IMR-90 (cell line): ENCODE results near the gene LRP1B. TPM values are rescaled to one million over a fixed set of nuclear protein-coding genes. Genes with fewer than 3 reads are reported as not detected.

Experiments
- ATAC-seq: fragments of 200-7000 bp; cut with Tn5 transposase; 2 replicates; pipeline ENCODE4 v1.9.1; 2020; ENCODE audit warnings: low read depth, mild to moderate bottlenecking, moderate library complexity
- BruUV-seq: library from RNA; stranded (reverse); fragments of 400-500 nt; replicated peaks from 2 replicates; lab custom pipeline; 2021; lab: Mats Ljungman, UMichigan
- CTCF ChIA-PET: fragments of 300-600 bp; formaldehyde crosslinking; extraction: SDS; loops from one replicate; lab custom pipeline; 2021; ENCODE audit warnings: antibody characterized with exemption; lab: Yijun Ruan, JAX
- POLR2A ChIA-PET: fragments of 300-600 bp; sonication (Branson Sonifier 250); formaldehyde crosslinking; loops from one replicate; lab custom pipeline; 2022; ENCODE audit warnings: antibody characterized with exemption; ENCODE audit not compliant: unreplicated experiment; lab: Charles Lee
- DNase-seq: peaks from one replicate; pipeline ENCODE4 v3.0.0; 2013
- H2AFZ ChIP-seq: replicated peaks from 2 replicates; pipeline ENCODE3; 2013; ENCODE audit warnings: low read length, mild to moderate bottlenecking; ENCODE audit not compliant: poor library complexity
- H2AK5ac ChIP-seq: 2 replicates; pipeline ENCODE4 v1.6.1; 2013; ENCODE audit warnings: low read depth, low read length, inconsistent platforms
- H2AK9ac ChIP-seq: replicated peaks from 2 replicates; pipeline ENCODE3; 2013; ENCODE audit warnings: mild to moderate bottlenecking, low read depth, low read length, moderate library complexity; ENCODE audit not compliant: poor library complexity
- H2BK120ac ChIP-seq: 2 replicates; pipeline ENCODE4 v1.6.1; 2013; ENCODE audit warnings: low read depth, low read length, inconsistent platforms
- H2BK15ac ChIP-seq: 3 replicates; pipeline ENCODE4 v1.6.1; 2013; ENCODE audit warnings: low read depth, low read length, inconsistent platforms
- H2BK20ac ChIP-seq: 2 replicates; pipeline ENCODE4 v1.6.1; 2013; ENCODE audit warnings: low read depth, mild to moderate bottlenecking, inconsistent platforms, low read length, moderate library complexity
- H2BK5ac ChIP-seq: 2 replicates; pipeline ENCODE4 v1.6.1; 2013; ENCODE audit warnings: mild to moderate bottlenecking, low read depth, low read length, inconsistent platforms; ENCODE audit not compliant: poor library complexity, severe bottlenecking
- H3K14ac ChIP-seq: replicated peaks from 2 replicates; pipeline ENCODE4 v1.6.1; 2013; ENCODE audit warnings: low read depth, low read length, inconsistent platforms
- H3K18ac ChIP-seq: 2 replicates; pipeline ENCODE4 v1.6.1; 2013; ENCODE audit warnings: low read depth, low read length, control low read depth
- H3K23ac ChIP-seq: 2 replicates; pipeline ENCODE4 v1.6.1; 2013; ENCODE audit warnings: low read depth, low read length, inconsistent platforms
- H3K27ac ChIP-seq: 2 replicates; pipeline ENCODE4 v1.5.1; 2013; ENCODE audit warnings: mild to moderate bottlenecking, control low read depth, low read length; ENCODE audit not compliant: insufficient read depth
- H3K27me3 ChIP-seq: 2 replicates; pipeline ENCODE4 v1.6.1; 2013; ENCODE audit warnings: low read length; ENCODE audit not compliant: control insufficient read depth, insufficient read depth
- H3K36me3 ChIP-seq: 2 replicates; pipeline ENCODE4 v1.6.1; 2013; ENCODE audit warnings: low read length, mixed read lengths; ENCODE audit not compliant: control insufficient read depth, insufficient read depth
- H3K4ac ChIP-seq: 2 replicates; pipeline ENCODE4 v1.6.1; 2013; ENCODE audit warnings: low read depth, low read length, inconsistent platforms
- H3K4me1 ChIP-seq: 2 replicates; pipeline ENCODE4 v1.6.1; 2013; ENCODE audit warnings: low read length, mixed read lengths; ENCODE audit not compliant: control insufficient read depth, insufficient read depth
- H3K4me2 ChIP-seq: 2 replicates; pipeline ENCODE4 v1.6.1; 2013; ENCODE audit warnings: low read depth, mild to moderate bottlenecking, control low read depth, low read length, moderate library complexity
- H3K4me3 ChIP-seq: 2 replicates; pipeline ENCODE4 v1.5.1; 2013; ENCODE audit warnings: low read depth, mild to moderate bottlenecking, control low read depth, low read length, moderate library complexity; ENCODE audit not compliant: insufficient read depth
- H3K56ac ChIP-seq: 2 replicates; pipeline ENCODE4 v1.6.1; 2013; ENCODE audit warnings: low read length, inconsistent platforms; ENCODE audit not compliant: insufficient read depth; ENCODE audit errors: extremely low read depth
- H3K79me1 ChIP-seq, 2 experiments: 2 replicates each; pipeline ENCODE4 v1.6.1; 2013; ENCODE audit warnings: low read length in 2 of 2, inconsistent platforms in 1 of 2, low read depth in 1 of 2
- H3K9ac ChIP-seq: 2 replicates; pipeline ENCODE4 v1.6.1; 2013; ENCODE audit warnings: low read depth, low read length, control low read depth
- H3K9me1 ChIP-seq: 2 replicates; pipeline ENCODE4 v1.6.1; 2013; ENCODE audit warnings: low read length, inconsistent platforms; ENCODE audit not compliant: insufficient read depth
- H3K9me3 ChIP-seq: 2 replicates; pipeline ENCODE4 v1.6.1; 2013; ENCODE audit warnings: low read length; ENCODE audit not compliant: control insufficient read depth, insufficient read depth
- H4K20me1 ChIP-seq: 2 replicates; pipeline ENCODE4 v1.6.1; 2013; ENCODE audit warnings: low read length, inconsistent platforms; ENCODE audit not compliant: insufficient read depth
- H4K5ac ChIP-seq: 2 replicates; pipeline ENCODE4 v1.6.1; 2013; ENCODE audit warnings: mild to moderate bottlenecking, low read depth, low read length, control low read depth
- H4K8ac ChIP-seq, 2 experiments: 2 replicates each; pipeline ENCODE4 v1.6.1; 2013; ENCODE audit warnings: low read depth in 2 of 2, low read length in 2 of 2, control low read depth in 1 of 2, inconsistent platforms in 1 of 2
- H4K91ac ChIP-seq: 2 replicates; pipeline ENCODE4 v1.6.1; 2013; ENCODE audit warnings: low read depth, low read length, inconsistent platforms; ENCODE audit not compliant: insufficient read depth
- BHLHE40 ChIP-seq: fragments of 150-350 bp; IDR thresholded peaks from 2 replicates; pipeline ENCODE4 v1.6.1; 2016; ENCODE audit warnings: mild to moderate bottlenecking, low read depth, low read length
- CHD1 ChIP-seq: IDR thresholded peaks from 2 replicates; pipeline ENCODE4 v1.6.1; 2012; ENCODE audit warnings: low read depth, low read length, improper control_type of control experiment
- ELK1 ChIP-seq: fragments of 150-350 bp; IDR thresholded peaks from 2 replicates; pipeline ENCODE4 v1.6.1; 2016; ENCODE audit warnings: low read depth, mild to moderate bottlenecking, low read length, moderate library complexity, borderline replicate concordance
- FOS ChIP-seq: fragments of 150-350 bp; IDR thresholded peaks from 2 replicates; pipeline ENCODE4 v1.6.1; 2016; ENCODE audit warnings: low read depth, low read length
- MAFK ChIP-seq: IDR thresholded peaks from 2 replicates; pipeline ENCODE4 v1.6.1; 2012; ENCODE audit warnings: low read depth, low read length, improper control_type of control experiment
- MAZ ChIP-seq: IDR thresholded peaks from 2 replicates; pipeline ENCODE4 v1.6.1; 2012; ENCODE audit warnings: low read depth, mild to moderate bottlenecking, low read length, improper control_type of control experiment, moderate library complexity, borderline replicate concordance
- MXI1 ChIP-seq: IDR thresholded peaks from 2 replicates; pipeline ENCODE4 v1.6.1; 2012; ENCODE audit warnings: low read depth, mild to moderate bottlenecking, low read length, moderate library complexity, borderline replicate concordance
- NFE2L2 ChIP-seq: fragments of 150-350 bp; IDR thresholded peaks from 2 replicates; pipeline ENCODE4 v1.6.1; 2016; ENCODE audit warnings: low read depth, mild to moderate bottlenecking, low read length
- POLR2A ChIP-seq: IDR thresholded peaks from 2 replicates; pipeline ENCODE4 v1.6.1; 2012; ENCODE audit warnings: mild to moderate bottlenecking, low read depth, low read length
- RAD21 ChIP-seq: IDR thresholded peaks from 2 replicates; pipeline ENCODE4 v1.6.1; 2012; ENCODE audit warnings: low read length, improper control_type of control experiment
- RCOR1 ChIP-seq: IDR thresholded peaks from 2 replicates; pipeline ENCODE4 v1.6.1; 2012; ENCODE audit warnings: mild to moderate bottlenecking, low read length, improper control_type of control experiment; ENCODE audit not compliant: insufficient replicate concordance
- RFX5 ChIP-seq: IDR thresholded peaks from 2 replicates; pipeline ENCODE4 v1.8.0; 2012; ENCODE audit warnings: low read depth, mild to moderate bottlenecking, low read length, moderate library complexity
- SMC3 ChIP-seq: fragments of 150-350 bp; IDR thresholded peaks from 2 replicates; pipeline ENCODE4 v1.6.1; 2016; ENCODE audit warnings: low read depth, mild to moderate bottlenecking, antibody characterized with exemption, low read length, moderate library complexity
- USF2 ChIP-seq: fragments of 150-350 bp; IDR thresholded peaks from 2 replicates; pipeline ENCODE4 v1.6.1; 2017; ENCODE audit warnings: mild to moderate bottlenecking, antibody characterized with exemption, low read length, low read depth
- WGBS, 2 experiments: methylation state at CpG; one replicate each; pipeline versions ENCODE4 v1.1.5 to v1.1.7; 2013; ENCODE audit warnings: missing lambda C conversion rate in 2 of 2; ENCODE audit not compliant: insufficient read length in 1 of 2; ENCODE audit errors: extremely low coverage in 2 of 2; 5-methylcytosine and 5-hydroxymethylcytosine counted together
- dilution Hi-C: fragments of 300-500 bp; cut with HindIII; formaldehyde crosslinking; loops from one replicate; pipeline ENCODE4 v1.14.3; 2018; ENCODE audit warnings: low sequenced_read_pairs; ENCODE audit not compliant: unreplicated experiment
- in situ Hi-C: fragments of 300-500 bp; cut with MboI; formaldehyde crosslinking; loops from 3 replicates; pipeline ENCODE4 v1.14.3; 2019; ENCODE audit warnings: low sequenced_read_pairs, inconsistent platforms, mixed read lengths
- intact Hi-C: fragments of 100-400 bp; cut with micrococcal nuclease; formaldehyde crosslinking; loops from 2 replicates; pipeline ENCODE4 v1.10.0; 2022
- polyA plus RNA-seq, 3 experiments: library from polyadenylated mRNA; depleted of rRNA; stranded (reverse); fragments of >200 nt; gene quantifications; 2 replicates each; pipeline ENCODE4 v1.2.3, GENCODE V29; 2012; ENCODE audit warnings: low replicate concordance in 1 of 3
- total RNA-seq: library from RNA; depleted of rRNA; stranded (reverse); fragments of >200 nt; gene quantifications from 2 replicates; pipeline ENCODE4 v1.2.3, GENCODE V29; 2012

Gene LRP1B
- total and polyA plus RNA-seq, 2 of the 4 experiments (the other 2 are of a cell fraction), result under 0.01 to 0.02 TPM

GRCh38 chr2:140311905-140312304 lies 1818.9 kb downstream of the LRP1B start:
- Histone ChIP-seq H4K8ac (no peak overlapping the region), H3K9me3 (no peaks in the 10 kb centered on the region), H3K27ac (no peak overlapping the region), H2AK5ac (no peak overlapping the region), H3K4me1 (no peaks in the 10 kb centered on the region), H4K5ac (no peak overlapping the region), H3K4me2 (no peak overlapping the region), H3K56ac (no peak overlapping the region), H2BK20ac (no peak overlapping the region), H2BK5ac (no peak overlapping the region), H3K23ac (no peak overlapping the region), H2AFZ (no peak overlapping the region), H3K14ac (no peak overlapping the region), H3K4ac (no peak overlapping the region), H2AK9ac (no peak overlapping the region), H2BK120ac (no peak overlapping the region), H3K79me1 (no peaks in the 10 kb centered on the region), H3K18ac (no peak overlapping the region), H3K36me3 (no peaks in the 10 kb centered on the region), H3K9ac (no peak overlapping the region), H3K27me3 (no peaks in the 10 kb centered on the region), H4K91ac (no peak overlapping the region), H3K4me3 (no peak overlapping the region), H4K20me1 (no peaks in the 10 kb centered on the region), H2BK15ac (no peak overlapping the region), H3K9me1 (no peaks in the 10 kb centered on the region)
- POLR2A ChIA-PET, result no interaction called here
- DNase-seq (no peak), ATAC-seq (no peak)
- WGBS, 2 experiments, result no CpG with 5 or more reads among the region's 1 CpG
- TF ChIP-seq BHLHE40 (no peak), NFE2L2 (no peak), FOS (no peak), RAD21 (no peak), CHD1 (no peak), RCOR1 (no peak), POLR2A (no peak), USF2 (no peak), MAZ (no peak), RFX5 (no peak), MAFK (no peak), ELK1 (no peak), MXI1 (no peak), SMC3 (no peak)
- dilution Hi-C loops (no loop called here), in situ Hi-C loops (no loop called here), intact Hi-C loops (no loop called here)
- CTCF ChIA-PET, result no interaction called here
- no TSS peak for BruUV-seq
